CD4-positive, alpha-beta T cell treated with Interleukin-12 subunit alpha and Interleukin-12 subunit beta, for 1 hour (primary cell): Measurements from ENCODE around the gene ATG7.

Source experiments
- DNase-seq: peaks from one replicate; pipeline ENCODE4 v3.0.0-alpha.2; 2020

Gene ATG7

DNA sequence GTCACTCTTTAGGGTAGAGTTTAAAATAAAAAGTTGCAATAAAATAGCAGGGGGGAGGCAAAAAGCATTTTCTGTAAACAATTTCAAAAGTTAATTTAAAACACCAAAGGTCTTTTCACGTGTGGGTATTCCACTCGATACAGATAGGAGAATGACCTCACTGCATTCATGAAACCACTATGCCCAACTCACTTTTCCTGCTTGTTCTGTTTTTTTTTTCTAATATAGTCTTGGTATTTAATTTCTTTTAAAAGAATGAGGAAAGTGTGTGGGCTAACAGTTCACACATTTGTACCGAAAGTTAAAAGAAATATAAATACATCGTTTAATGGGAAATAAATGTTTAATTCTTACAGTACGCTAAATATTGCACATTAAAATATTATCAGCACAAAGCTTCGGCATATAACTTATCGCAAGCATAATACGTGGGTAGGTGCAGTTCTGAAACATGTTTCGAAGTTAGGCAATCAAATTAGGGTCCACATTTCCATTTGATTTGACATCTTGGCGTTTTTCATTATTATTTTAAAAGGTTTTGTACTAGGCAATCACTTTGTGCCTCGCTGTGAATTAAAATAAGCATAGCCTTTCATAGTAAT is 330.1 kb downstream of the ATG7 start:
- no peak for DNase-seq

- no peak for DNase-seq
Measured at GRCh38 chr3:11602886-11603527, 330.8 kb downstream of the ATG7 start.

DNA sequence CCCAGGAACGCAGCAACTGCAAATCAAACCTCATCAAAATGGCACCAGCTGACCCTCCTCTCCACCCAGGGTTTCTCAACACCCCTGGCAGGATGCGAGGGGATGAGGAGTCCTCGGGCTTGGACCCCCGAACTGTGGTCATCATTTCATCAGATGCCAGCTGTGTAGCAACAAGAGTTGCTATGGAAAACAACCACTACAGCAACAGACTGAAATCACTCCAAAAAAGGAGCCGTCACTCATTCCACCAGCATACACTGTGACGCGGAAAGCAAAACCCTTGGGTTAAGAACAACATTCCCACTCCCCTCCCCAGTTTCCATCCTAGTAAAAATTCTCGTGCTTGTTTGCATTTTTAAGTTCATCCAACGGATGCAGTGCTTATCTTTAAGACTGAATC is 331.4 kb downstream of the ATG7 start:
- no peak for DNase-seq

DNA sequence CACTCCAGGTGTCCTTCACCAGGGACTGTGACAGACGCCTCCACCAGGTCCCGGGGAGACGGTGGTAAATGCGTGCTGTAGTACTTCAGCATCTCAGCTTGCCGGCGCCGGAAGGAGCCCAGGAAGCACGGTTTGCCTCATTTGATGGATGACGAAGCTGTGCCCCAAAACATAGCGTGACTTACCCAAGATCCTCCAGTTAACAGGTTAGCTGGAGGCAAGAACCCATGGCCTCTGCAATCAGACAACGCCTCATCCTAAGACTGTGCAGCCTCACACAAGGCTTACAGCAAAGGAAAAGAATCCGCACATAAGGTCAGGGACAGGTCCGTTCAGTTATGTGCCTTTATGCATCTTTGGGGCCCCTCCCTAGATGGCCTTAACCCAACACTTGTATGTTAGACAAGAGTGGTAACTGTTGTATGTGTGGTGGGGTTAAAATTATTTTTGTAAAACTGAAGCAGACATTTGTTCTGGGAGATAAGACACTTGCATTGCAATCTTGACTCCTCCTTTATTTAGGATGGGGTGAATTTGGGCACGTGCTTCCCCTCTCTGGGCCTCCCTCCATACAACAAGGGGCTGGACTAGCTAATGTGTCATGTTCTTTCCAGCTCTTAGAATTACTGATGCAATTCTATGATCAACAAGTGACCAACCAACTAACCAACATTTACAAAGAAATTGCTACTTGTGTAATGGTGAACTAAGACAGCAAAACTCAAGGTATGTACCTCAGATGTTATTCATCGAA is 332.1 kb downstream of the ATG7 start:
- DNase-seq: no peak

- no peak for DNase-seq
Measured at GRCh38 chr3:11605398-11605797, 333.2 kb downstream of the ATG7 start.

DNA sequence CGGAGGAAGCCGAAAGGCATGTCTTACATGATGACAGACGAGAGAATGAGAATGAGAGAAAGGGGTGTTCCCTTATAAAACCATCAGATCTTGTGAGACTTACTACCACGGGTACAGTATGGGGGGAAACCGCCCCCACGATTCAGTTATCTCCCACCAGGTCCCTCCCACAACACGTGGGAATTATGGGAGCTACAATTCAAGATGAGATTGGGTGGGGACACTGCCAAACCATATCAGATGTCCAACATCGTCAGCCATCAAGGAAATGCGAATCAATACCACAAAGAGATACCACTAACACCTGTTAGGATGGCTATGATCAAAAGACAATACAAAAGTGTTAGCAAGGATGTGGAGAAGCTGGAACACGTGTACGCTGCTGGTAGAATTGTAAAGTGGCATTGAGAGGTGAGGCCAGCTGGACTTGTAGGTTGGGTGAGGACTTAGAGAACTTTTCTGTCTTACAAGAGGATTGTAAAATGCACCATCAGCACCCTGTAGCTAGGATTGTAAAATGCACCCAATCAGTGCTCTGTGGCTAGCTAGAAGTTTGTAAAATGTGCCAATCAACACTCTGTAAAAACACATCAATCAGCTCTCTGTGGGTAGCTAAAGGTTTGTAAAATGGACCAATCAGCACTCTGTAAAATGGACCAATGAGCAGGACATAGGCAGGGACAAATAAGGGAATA is 334.0 kb downstream of the ATG7 start:
- DNase-seq: no peak

DNA sequence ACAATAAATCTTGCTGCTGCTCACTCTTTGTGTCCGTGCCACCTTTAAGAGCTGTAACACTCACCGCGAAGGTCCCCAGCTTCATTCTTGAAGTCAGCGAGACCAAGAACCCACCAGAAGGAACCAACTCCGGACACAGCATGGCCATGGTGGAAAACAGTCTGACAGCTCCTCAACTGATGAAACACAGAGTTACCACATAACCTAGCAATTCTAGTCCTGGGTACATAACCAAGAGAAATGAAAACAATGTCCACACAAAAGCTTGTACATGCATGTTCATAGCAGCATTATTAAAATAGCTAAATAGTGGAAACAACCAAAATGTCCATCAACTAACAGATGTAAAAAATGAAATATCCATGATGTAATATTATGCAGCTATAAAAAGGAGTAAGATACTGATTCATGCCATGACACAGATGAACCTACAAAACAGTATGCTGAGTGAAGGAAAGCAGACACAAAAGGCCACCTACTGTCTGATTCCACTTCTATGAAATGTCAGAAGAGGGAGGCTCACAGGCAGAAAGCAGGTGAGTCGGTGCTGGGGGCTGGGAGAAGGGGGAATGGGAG is 334.8 kb downstream of the ATG7 start:
- DNase-seq: no peak
